ENCODE results near the gene LMCD1.

Gene LMCD1

DNA sequence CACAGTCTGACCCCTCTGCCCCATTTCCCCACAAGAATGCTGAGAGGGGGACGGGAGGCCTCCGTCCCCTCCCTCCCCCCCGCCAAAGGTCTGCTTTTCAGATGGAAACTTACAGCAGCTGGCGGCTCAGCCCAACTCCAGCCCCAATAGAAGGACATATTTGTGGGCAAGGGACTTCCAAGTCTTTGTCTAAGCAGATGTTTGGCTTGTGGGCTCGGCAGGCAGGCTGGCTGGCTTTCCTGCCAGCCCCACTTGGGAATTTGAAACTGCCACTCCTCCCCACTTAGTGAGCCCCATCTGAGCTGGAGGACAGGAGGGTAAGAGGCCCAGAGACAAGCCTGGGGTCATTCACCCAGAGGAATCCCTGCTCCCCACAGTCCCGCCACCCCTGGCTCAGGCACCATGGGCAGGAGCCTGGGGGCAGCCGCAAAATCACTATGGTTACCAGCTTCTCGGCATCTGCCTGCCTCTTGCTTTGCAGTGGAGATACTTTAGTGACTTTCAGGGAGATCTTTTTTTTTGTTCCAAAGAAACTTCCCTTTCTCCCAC lies 53.6 kb downstream of the LMCD1 start:
- no peaks in the 10 kb centered on the region for H3K27me3 ChIP-seq (ENCODE audit: insufficient read depth, low read length, poor library complexity, severe bottlenecking)
- H3K9me3 ChIP-seq (ENCODE audit: insufficient read depth, low read depth, low read length) = no peaks in the 10 kb centered on the region; the same call in 1 of the 2 replicates
- H3K36me3 ChIP-seq (ENCODE audit: insufficient read depth, low read length) = no peaks in the 10 kb centered on the region
- H3F3A ChIP-seq (ENCODE audit: low read depth) = no peaks in the 10 kb centered on the region
- no peak overlapping the region for H3K4me3 ChIP-seq (ENCODE audit: low read length, poor library complexity, severe bottlenecking)
- H3K79me2 ChIP-seq (ENCODE audit: insufficient read depth, low read length) = no peaks in the 10 kb centered on the region
- no peaks in the 10 kb centered on the region for H3K4me1 ChIP-seq (ENCODE audit: insufficient read depth, low read length, poor library complexity, severe bottlenecking)
- TF ChIP-seq EZH2phosphoT487 (IDR thresholded peaks at IDR 0.05; ENCODE audit: borderline replicate concordance) = no peak
- TF ChIP-seq, protein P1, sequence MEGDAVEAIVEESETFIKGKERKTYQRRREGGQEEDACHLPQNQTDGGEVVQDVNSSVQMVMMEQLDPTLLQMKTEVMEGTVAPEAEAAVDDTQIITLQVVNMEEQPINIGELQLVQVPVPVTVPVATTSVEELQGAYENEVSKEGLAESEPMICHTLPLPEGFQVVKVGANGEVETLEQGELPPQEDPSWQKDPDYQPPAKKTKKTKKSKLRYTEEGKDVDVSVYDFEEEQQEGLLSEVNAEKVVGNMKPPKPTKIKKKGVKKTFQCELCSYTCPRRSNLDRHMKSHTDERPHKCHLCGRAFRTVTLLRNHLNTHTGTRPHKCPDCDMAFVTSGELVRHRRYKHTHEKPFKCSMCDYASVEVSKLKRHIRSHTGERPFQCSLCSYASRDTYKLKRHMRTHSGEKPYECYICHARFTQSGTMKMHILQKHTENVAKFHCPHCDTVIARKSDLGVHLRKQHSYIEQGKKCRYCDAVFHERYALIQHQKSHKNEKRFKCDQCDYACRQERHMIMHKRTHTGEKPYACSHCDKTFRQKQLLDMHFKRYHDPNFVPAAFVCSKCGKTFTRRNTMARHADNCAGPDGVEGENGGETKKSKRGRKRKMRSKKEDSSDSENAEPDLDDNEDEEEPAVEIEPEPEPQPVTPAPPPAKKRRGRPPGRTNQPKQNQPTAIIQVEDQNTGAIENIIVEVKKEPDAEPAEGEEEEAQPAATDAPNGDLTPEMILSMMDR (conservative IDR thresholded peaks at IDR 0.05; ENCODE audit: low read length) = no peak
- H3K9ac ChIP-seq (ENCODE audit: low read depth, low read length, poor library complexity, severe bottlenecking) = no peak overlapping the region
- no peak overlapping the region for H3K4me2 ChIP-seq (ENCODE audit: low read depth, low read length, poor library complexity, severe bottlenecking)
- no peaks in the 10 kb centered on the region for H3K9me2 ChIP-seq (replicated peaks; ENCODE audit: low read depth, low read length)
- no peak overlapping the region for H2AFZ ChIP-seq (ENCODE audit: low read length)
- H4K20me1 ChIP-seq (ENCODE audit: insufficient read depth, low read length, poor library complexity, severe bottlenecking) = no peaks in the 10 kb centered on the region

DNA sequence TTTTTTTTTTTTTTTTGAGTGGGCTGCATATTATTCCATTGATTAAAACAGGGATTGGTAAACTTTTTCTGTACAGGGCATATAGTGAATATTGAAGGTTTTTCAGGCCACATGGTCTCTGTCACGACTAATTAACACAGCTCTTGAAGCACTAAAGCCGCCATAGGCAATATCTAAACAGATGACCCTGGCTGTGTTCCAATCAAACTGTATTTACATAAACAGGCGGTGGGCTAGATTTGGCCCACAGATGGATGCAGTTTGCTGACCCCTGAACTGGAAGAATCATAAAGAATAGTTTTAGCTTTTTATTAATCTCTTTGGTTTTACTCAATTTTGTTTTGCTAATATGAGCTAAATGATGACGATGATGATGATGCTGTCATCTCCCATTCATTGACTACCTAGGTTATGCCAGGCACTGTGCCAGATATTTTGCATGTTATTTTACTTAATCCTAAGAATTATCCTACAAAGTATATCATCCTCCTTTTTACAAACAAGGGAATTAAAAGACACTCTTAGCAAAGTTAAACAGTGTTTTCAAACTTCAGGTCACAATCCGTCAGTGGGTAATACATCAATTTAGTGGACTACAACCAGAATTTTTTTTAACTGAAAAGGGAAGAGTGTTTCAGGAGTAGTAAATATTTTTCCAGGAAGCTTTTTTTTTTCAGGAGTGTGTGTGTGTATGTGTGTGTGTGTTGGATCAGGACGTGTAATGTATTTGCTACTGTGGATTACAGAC lies 54.3 kb downstream of the LMCD1 start:
- Histone ChIP-seq H3K9ac (ENCODE audit: low read depth, low read length, poor library complexity, severe bottlenecking) (no peak overlapping the region), H3K4me2 (ENCODE audit: low read depth, low read length, poor library complexity, severe bottlenecking) (no peak overlapping the region)

DNA sequence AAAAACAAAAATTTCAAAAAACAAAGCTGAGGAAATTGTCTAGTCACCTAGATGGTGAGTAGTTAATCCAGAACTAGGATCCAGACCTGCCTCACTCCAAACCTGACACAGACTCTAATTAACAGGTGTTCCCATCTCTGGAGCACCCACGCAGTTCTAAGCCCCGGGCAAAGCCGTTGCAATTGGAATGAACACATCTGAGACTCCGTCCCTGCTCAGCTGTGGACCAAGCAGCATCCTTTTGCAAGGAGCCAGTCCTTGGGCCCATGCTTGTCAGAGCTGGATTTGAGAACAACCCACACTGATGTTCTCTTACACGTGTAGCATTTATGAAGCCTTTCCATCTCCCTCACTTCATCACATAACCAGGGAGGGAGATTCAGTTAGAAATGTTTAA lies 54.8 kb downstream of the LMCD1 start:
- no peaks in the 10 kb centered on the region for H3K36me3 ChIP-seq (ENCODE audit: insufficient read depth, low read length)
- no peak overlapping the region for H3K4me2 ChIP-seq (ENCODE audit: low read depth, low read length, poor library complexity, severe bottlenecking)
- no peak for TF ChIP-seq EZH2phosphoT487 (IDR thresholded peaks at IDR 0.05; ENCODE audit: borderline replicate concordance)
- TF ChIP-seq, protein P1 (conservative IDR thresholded peaks at IDR 0.05; ENCODE audit: low read length) = no peak

More for the DNA sequence above, 54.3 kb downstream of the LMCD1 start:
- Histone ChIP-seq H3K27me3 (ENCODE audit: insufficient read depth, low read length, poor library complexity, severe bottlenecking) (no peaks in the 10 kb centered on the region), H2AFZ (ENCODE audit: low read length) (no peak overlapping the region), H3F3A (ENCODE audit: low read depth) (no peaks in the 10 kb centered on the region), H3K9me3 (ENCODE audit: insufficient read depth, low read depth, low read length) (no peaks in the 10 kb centered on the region; the same call in 1 of the 2 replicates), H3K9me2 (replicated peaks; ENCODE audit: low read depth, low read length) (no peaks in the 10 kb centered on the region), H3K36me3 (ENCODE audit: insufficient read depth, low read length) (no peaks in the 10 kb centered on the region), H3K4me3 (ENCODE audit: low read length, poor library complexity, severe bottlenecking) (no peak overlapping the region), H3K4me1 (ENCODE audit: insufficient read depth, low read length, poor library complexity, severe bottlenecking) (no peaks in the 10 kb centered on the region), H4K20me1 (ENCODE audit: insufficient read depth, low read length, poor library complexity, severe bottlenecking) (no peaks in the 10 kb centered on the region), H3K79me2 (ENCODE audit: insufficient read depth, low read length) (no peaks in the 10 kb centered on the region)
- TF ChIP-seq, protein P1 (conservative IDR thresholded peaks at IDR 0.05; ENCODE audit: low read length) = no peak
- TF ChIP-seq EZH2phosphoT487 (IDR thresholded peaks at IDR 0.05; ENCODE audit: borderline replicate concordance) = no peak

More for the DNA sequence above, 54.8 kb downstream of the LMCD1 start:
- H3K27me3 ChIP-seq (ENCODE audit: insufficient read depth, low read length, poor library complexity, severe bottlenecking) = no peaks in the 10 kb centered on the region
- no peaks in the 10 kb centered on the region for H3K9me2 ChIP-seq (replicated peaks; ENCODE audit: low read depth, low read length)
- H3K4me1 ChIP-seq (ENCODE audit: insufficient read depth, low read length, poor library complexity, severe bottlenecking) = no peaks in the 10 kb centered on the region
- no peaks in the 10 kb centered on the region for H3K79me2 ChIP-seq (ENCODE audit: insufficient read depth, low read length)
- H3F3A ChIP-seq (ENCODE audit: low read depth) = no peaks in the 10 kb centered on the region
- no peak overlapping the region for H3K9ac ChIP-seq (ENCODE audit: low read depth, low read length, poor library complexity, severe bottlenecking)
- H3K4me3 ChIP-seq (ENCODE audit: low read length, poor library complexity, severe bottlenecking) = no peak overlapping the region
- H2AFZ ChIP-seq (ENCODE audit: low read length) = no peak overlapping the region
- H4K20me1 ChIP-seq (ENCODE audit: insufficient read depth, low read length, poor library complexity, severe bottlenecking) = no peaks in the 10 kb centered on the region
- no peaks in the 10 kb centered on the region; the same call in 1 of the 2 replicates for H3K9me3 ChIP-seq (ENCODE audit: insufficient read depth, low read depth, low read length)

All from Loucy (cell line).